Measurements from ENCODE around the gene CAPN5.

DNA sequence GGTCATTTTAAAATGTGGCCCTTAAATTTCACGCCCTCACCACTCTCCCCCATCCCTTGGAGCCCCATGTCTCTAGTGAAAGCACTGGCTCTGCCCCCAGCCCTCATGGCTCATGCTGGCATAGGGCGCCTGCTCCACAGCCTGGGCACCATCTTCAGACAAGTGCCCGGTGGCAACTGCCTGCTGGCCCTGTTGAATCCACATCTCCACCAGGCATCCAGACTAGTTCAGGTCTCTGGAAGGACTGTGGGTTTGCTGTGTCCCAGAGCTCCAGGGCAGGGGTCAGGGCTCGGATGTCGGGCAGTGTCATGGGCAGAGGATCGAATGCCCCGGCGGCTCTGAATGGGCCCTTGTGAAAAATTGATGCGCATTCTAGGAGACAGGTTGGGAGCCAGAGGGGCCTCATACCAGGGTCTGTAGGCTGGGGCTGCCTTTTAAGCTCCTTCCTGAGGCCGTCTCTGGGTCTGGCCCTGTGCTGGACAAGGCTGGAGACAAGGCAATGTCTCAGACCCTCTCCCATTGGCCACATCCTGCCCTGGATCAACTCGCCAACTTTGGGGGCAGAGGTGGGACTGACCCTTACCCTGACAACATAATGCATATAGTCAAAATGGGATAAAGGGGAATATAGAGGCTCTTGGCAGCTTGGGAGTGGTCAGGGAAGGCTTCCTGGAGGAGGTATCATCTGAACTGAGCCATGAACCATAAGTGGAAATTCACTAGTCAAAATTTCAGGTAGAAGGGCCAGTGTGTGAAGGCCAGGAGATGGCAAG is 62.5 kb downstream of the CAPN5 start:
- TF ChIP-seq CTCF (IDR thresholded peaks at IDR 0.05): no peak
- no peak for TF ChIP-seq POLR2A (IDR thresholded peaks at IDR 0.05)
- no peak for TF ChIP-seq POLR2AphosphoS5 (IDR thresholded peaks at IDR 0.05)
